ENCODE results near the gene CCDC192. TPM values are rescaled to one million over a fixed set of nuclear protein-coding genes. Genes with fewer than 3 reads are reported as not detected.
"Not testable (repeated sequence)": the region's sequence is repeated elsewhere in the genome, so short reads cannot be mapped to it uniquely, and the experiment has no call there.

CCDC192 gene
- total and polyA plus RNA-seq, 2 of the 4 experiments (the other 2 are of a cell fraction) = not detected

GRCh38 chr5:127846884-127847283 is 143.7 kb downstream of the CCDC192 start:
- DNase-seq = no peak
- no peaks in the 10 kb centered on the region for H3K4me1 ChIP-seq (ENCODE audit: control insufficient read depth, insufficient read depth, low read length)
- H3K79me1 ChIP-seq (ENCODE audit: low read depth in 1 of 2, low read length in 2 of 2) = no peaks in the 10 kb centered on the region
- TF ChIP-seq FOS (IDR thresholded peaks at IDR 0.05; ENCODE audit: low read depth, low read length) = peak; percentile 22; the same call in 1 of the 2 replicates
- no peak for TF ChIP-seq RAD21 (IDR thresholded peaks at IDR 0.05; ENCODE audit: low read length)
- TF ChIP-seq CTCF (conservative IDR thresholded peaks at IDR 0.05; ENCODE audit: low read depth, low read length) = no peak
- TF ChIP-seq, protein P1, sequence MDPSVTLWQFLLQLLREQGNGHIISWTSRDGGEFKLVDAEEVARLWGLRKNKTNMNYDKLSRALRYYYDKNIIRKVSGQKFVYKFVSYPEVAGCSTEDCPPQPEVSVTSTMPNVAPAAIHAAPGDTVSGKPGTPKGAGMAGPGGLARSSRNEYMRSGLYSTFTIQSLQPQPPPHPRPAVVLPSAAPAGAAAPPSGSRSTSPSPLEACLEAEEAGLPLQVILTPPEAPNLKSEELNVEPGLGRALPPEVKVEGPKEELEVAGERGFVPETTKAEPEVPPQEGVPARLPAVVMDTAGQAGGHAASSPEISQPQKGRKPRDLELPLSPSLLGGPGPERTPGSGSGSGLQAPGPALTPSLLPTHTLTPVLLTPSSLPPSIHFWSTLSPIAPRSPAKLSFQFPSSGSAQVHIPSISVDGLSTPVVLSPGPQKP (IDR thresholded peaks at IDR 0.05; ENCODE audit: borderline replicate concordance, low read depth, low read length) = no peak
- BruUV-seq (replicated peaks) = no TSS peak
- H2AFZ ChIP-seq (replicated peaks; ENCODE audit: low read length, poor library complexity) = no peak overlapping the region
- H4K8ac ChIP-seq (ENCODE audit: low read depth in 2 of 2, low read length in 2 of 2) = no peak overlapping the region
- in situ Hi-C loops (cut with MboI; ENCODE audit: low sequenced_read_pairs) = no loop called here
- no peaks in the 10 kb centered on the region for H3K9me1 ChIP-seq (ENCODE audit: insufficient read depth, low read length)
- H2BK120ac ChIP-seq (ENCODE audit: low read depth, low read length) = no peak overlapping the region
- H2BK5ac ChIP-seq (ENCODE audit: low read depth, low read length, poor library complexity, severe bottlenecking) = no peak overlapping the region
- 92% methylated on average over 2 of the region's 2 CpGs; no CpG with 5 or more reads in 1 of the 2 experiments for WGBS, 2 experiments (ENCODE audit: extremely low coverage in 2 of 2, insufficient read length in 1 of 2)
- no peak overlapping the region for H3K4me3 ChIP-seq (ENCODE audit: insufficient read depth, low read depth, low read length)
- H3K36me3 ChIP-seq (ENCODE audit: control insufficient read depth, insufficient read depth, low read length) = no peaks in the 10 kb centered on the region
- H2AK9ac ChIP-seq (replicated peaks; ENCODE audit: low read depth, low read length, poor library complexity) = no peak overlapping the region
- no peak overlapping the region for H3K4me2 ChIP-seq (ENCODE audit: low read depth, low read length)
- H3K27me3 ChIP-seq (ENCODE audit: control insufficient read depth, insufficient read depth, low read length) = no peaks in the 10 kb centered on the region
- no peaks in the 10 kb centered on the region for H3K9me3 ChIP-seq (ENCODE audit: control insufficient read depth, insufficient read depth, low read length)
- no peak for ATAC-seq (ENCODE audit: low read depth)
- no peaks in the 10 kb centered on the region for H4K20me1 ChIP-seq (ENCODE audit: insufficient read depth, low read length)
- H3K27ac ChIP-seq (ENCODE audit: insufficient read depth, low read length) = no peak overlapping the region
- H2BK15ac ChIP-seq (ENCODE audit: low read depth, low read length) = no peak overlapping the region
- no peak overlapping the region for H2BK20ac ChIP-seq (ENCODE audit: low read depth, low read length)
- no peak overlapping the region for H3K4ac ChIP-seq (ENCODE audit: low read depth, low read length)
- no peak overlapping the region for H4K5ac ChIP-seq (ENCODE audit: low read depth, low read length)
- intact Hi-C loops (cut with micrococcal nuclease) = no loop called here
- ChIA-PET POLR2A (ENCODE audit: unreplicated experiment) (no interaction called here), CTCF (no interaction called here)
- no peak overlapping the region for H2AK5ac ChIP-seq (ENCODE audit: low read depth, low read length)
- no peak overlapping the region for H3K23ac ChIP-seq (ENCODE audit: low read depth, low read length)
- dilution Hi-C loops (cut with HindIII; ENCODE audit: low sequenced_read_pairs, unreplicated experiment) = no loop called here
- H4K91ac ChIP-seq (ENCODE audit: insufficient read depth, low read depth, low read length) = no peak overlapping the region
- no peak overlapping the region for H3K18ac ChIP-seq (ENCODE audit: low read depth, low read length)
- no peak overlapping the region for H3K56ac ChIP-seq (ENCODE audit: extremely low read depth, insufficient read depth, low read length)
- no peak overlapping the region for H3K9ac ChIP-seq (ENCODE audit: low read depth, low read length)
- H3K14ac ChIP-seq (replicated peaks; ENCODE audit: low read depth, low read length) = no peak overlapping the region

DNA sequence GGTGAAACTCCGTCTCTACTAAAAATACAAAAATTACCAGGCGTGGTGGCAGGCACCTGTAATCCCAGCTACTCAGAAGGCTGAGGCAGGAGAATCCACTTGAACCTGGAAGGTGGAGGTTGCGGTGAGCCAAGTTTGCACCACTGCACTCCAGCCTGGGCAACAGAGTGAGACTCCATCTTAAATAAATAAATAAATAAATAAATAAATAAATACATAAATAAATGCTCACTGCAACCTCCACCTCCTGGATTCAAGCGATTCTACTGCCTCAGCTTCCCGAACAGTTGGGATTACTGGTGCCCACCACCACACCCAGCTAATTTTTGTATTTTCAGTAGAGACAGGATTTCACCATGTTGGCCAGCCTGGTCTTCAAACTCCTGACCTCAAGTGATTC is 144.4 kb downstream of the CCDC192 start:
- in situ Hi-C loops (cut with MboI; ENCODE audit: low sequenced_read_pairs); H3K4me3 ChIP-seq (ENCODE audit: insufficient read depth, low read depth, low read length); H3K36me3 ChIP-seq (ENCODE audit: control insufficient read depth, insufficient read depth, low read length); H3K14ac ChIP-seq (replicated peaks; ENCODE audit: low read depth, low read length); H3K18ac ChIP-seq (ENCODE audit: low read depth, low read length); H3K4me1 ChIP-seq (ENCODE audit: control insufficient read depth, insufficient read depth, low read length); H3K4me2 ChIP-seq (ENCODE audit: low read depth, low read length); H2AK5ac ChIP-seq (ENCODE audit: low read depth, low read length); BruUV-seq (replicated peaks); intact Hi-C loops (cut with micrococcal nuclease); H3K9me1 ChIP-seq (ENCODE audit: insufficient read depth, low read length); ATAC-seq (ENCODE audit: low read depth); H3K9ac ChIP-seq (ENCODE audit: low read depth, low read length); H4K8ac ChIP-seq (ENCODE audit: low read depth in 2 of 2, low read length in 2 of 2); H4K91ac ChIP-seq (ENCODE audit: insufficient read depth, low read depth, low read length); H3K4ac ChIP-seq (ENCODE audit: low read depth, low read length); H3K27me3 ChIP-seq (ENCODE audit: control insufficient read depth, insufficient read depth, low read length); H4K20me1 ChIP-seq (ENCODE audit: insufficient read depth, low read length); H3K9me3 ChIP-seq (ENCODE audit: control insufficient read depth, insufficient read depth, low read length); H2AK9ac ChIP-seq (replicated peaks; ENCODE audit: low read depth, low read length, poor library complexity); H2BK5ac ChIP-seq (ENCODE audit: low read depth, low read length, poor library complexity, severe bottlenecking); H3K23ac ChIP-seq (ENCODE audit: low read depth, low read length); H3K27ac ChIP-seq (ENCODE audit: insufficient read depth, low read length); DNase-seq; CTCF ChIA-PET; H3K56ac ChIP-seq (ENCODE audit: extremely low read depth, insufficient read depth, low read length); H2BK15ac ChIP-seq (ENCODE audit: low read depth, low read length); H2BK20ac ChIP-seq (ENCODE audit: low read depth, low read length); dilution Hi-C loops (cut with HindIII; ENCODE audit: low sequenced_read_pairs, unreplicated experiment); POLR2A ChIA-PET (ENCODE audit: unreplicated experiment); H2BK120ac ChIP-seq (ENCODE audit: low read depth, low read length); H4K5ac ChIP-seq (ENCODE audit: low read depth, low read length); H2AFZ ChIP-seq (replicated peaks; ENCODE audit: low read length, poor library complexity); H3K79me1 ChIP-seq (ENCODE audit: low read depth in 1 of 2, low read length in 2 of 2): not testable (repeated sequence)
- 100% methylated on average over 2 of the region's 5 CpGs; no CpG with 5 or more reads in 1 of the 2 experiments for WGBS, 2 experiments (ENCODE audit: extremely low coverage in 2 of 2, insufficient read length in 1 of 2)

Data from IMR-90 (cell line).